Fibroblast of skin of left biceps (primary cell): ENCODE data around the gene CDH23.

ENCODE experiments used
- DNase-seq, 2 experiments: peaks; one replicate each; pipeline ENCODE4 v3.0.0-alpha.2; 2013; ENCODE audit warnings: low read depth in 2 of 2

CDH23 gene

DNA sequence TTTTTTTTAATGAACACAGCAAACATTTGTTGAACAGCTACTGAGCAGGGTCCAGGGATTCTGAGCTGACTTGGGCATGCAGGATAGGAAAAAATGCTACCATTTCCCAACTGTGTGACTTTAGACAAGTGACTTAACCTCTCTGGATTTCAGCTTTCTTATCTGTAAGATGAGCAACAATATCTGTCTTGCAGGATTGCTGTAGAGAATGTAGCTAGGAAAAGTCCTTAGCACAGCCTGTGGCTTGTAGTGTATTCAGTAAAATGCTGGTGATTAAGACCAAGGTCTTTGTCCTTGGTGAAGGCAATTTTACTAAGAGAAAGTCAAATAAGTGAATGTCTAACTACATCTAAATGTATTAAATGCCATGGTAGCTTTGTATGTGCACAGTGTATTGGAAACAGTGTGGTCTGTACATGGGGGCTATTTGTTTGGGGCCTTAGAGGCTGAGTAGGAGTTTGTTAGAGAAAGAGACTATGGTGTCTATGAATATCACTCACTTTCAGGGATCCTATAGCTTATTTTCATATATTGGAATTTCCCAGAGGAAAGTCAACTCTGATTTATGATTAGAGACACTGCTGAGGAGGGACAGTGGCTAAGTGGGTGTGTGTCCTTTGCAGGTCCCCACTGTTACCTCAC is 118.9 kb downstream of the CDH23 start:
- no peak for DNase-seq

DNA sequence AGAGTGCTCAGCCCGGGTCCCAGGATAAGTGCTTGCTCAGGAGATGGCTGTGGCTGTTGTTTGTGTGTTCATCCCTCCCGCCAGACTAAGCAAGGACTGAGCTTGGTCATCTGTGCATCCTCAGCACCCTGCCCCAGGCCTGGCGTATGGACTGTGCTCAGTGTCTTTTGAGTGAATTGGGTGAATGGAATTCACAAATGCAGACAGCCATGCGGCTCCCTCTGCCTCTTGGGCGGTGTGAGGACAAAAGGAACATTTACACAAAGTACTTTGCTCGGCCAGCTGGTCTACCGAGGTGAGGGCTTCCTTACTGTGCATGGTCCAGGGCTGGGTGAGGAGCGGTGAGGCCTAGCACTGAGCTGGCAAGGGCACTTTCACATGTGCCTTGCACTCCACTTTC is 120.2 kb downstream of the CDH23 start:
- DNase-seq: no peak

- no peak for DNase-seq
Observed at GRCh38 chr10:71517298-71518169, 120.8 kb downstream of the CDH23 start.

GRCh38 chr10:71520042-71520441 is 123.3 kb downstream of the CDH23 start:
- DNase-seq: no peak

GRCh38 chr10:71521504-71522441 is 125.1 kb downstream of the CDH23 start:
- DNase-seq: no peak

DNA sequence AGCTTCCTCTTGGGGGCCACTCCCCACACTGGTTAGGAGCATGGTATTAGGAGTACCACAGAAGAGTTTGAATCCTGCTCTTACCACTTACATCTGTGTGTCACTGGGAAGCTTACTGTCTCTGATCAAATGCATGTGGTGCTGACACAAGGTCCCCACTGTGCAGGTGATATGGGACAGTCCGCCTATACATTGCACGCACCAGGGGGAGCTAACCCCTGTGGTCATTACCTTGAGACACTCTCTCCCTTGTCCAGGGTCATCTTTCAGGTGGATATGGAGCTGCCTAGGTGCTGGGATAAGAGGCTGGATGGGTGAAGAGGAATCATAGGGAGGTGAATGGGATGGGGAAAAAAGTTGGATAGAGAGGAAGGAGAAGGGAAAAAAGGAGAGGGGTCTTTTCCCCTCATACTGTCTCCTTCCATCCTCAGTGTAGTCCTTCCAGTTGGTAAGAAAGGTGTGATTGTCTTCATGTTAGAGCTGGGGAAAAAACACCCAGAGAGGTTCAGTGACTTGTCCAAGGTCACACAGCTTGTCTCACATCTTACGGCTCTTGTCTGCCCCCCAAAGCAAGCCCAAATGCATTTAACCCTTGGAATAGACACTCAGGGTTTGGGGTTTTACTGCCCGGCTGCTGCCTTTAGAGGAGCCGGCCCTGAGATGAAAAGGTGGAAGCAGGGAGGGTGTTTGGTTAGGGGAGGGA is 125.9 kb downstream of the CDH23 start:
- DNase-seq: no peak

DNA sequence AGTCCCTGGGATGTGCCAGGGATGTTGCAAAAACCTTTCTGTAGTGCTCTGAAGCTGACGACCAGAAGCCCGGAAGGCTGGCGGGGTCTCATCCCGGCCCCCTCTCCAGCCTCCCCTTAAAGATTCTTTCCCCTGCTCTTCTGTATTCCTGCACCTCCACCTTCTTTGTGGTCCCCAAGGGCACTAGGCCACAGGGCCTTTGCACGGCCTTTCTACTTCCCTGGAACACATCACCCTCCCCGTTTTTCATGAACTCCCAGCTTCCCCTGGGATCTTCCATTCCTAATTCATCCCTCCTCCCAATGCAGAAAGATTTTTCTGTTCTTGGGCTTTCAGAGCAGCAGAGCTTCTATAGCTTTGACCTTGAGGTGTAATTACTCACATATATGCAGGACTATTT is 127.0 kb downstream of the CDH23 start:
- no peak for DNase-seq

- DNase-seq: no peak
Observed at GRCh38 chr10:71525092-71525491, 128.4 kb downstream of the CDH23 start.

GRCh38 chr10:71525721-71526120 is 129.0 kb downstream of the CDH23 start:
- DNase-seq: no peak

GRCh38 chr10:71526653-71527052 is 129.9 kb downstream of the CDH23 start:
- DNase-seq: no peak

DNA sequence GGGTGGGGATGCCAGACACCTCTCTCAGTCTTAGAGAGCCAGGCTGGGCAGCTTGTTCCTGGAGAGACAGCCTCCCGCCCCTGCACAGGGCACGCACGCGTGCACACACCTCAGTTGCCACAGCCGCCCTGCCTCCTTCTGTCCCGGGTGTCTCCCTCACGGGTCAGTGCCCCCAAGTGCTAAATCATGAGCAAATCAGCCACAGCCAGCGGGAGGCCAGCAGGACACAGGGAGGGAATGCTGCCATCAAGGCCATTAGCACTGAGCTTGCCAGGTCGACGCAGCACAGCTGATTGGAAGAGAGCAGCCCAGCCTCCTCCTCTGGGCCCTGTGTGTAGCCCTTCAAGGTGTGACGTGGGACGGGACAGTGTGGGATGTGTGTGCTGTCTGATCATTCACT is 130.4 kb downstream of the CDH23 start:
- no peak for DNase-seq

DNA sequence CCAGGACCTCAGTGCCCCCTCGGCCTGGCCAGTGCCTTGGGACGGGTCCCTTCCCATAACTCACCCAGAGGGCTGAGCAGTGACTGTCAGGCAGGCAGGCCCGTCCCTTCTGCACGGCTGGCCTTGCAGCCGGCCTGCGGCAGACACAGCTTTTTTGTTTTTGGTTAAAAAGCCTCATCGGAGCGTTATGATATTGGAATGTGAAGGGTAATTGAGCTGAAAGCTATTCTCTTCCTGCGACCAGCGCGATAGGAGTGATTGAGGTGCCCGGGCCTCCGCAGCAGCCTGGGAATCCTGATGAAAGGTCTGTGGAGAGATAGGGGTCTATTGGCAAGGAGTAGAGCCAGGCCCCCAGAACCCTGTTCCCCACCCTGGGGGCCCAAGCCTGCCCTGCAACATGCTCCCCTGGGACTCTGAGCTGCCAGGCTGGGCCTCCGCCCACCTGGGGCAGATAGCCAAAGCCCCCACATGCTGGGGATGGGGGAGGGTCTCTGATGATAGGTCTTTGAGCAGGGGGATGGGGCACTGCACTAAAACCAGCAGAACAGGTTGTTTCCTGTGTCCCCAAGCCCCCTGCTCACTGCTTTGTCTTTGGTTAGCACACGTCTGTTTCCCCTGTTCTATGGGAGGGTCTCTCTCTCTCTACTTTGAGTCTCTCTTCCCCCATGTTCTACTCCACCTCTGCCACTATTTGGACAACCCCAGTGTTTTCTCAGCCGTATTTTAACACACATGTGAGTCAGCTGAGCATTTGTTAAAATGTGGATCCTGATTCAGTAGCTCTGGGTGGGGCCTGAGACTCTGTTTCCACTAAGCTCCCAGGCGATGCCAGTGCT is 131.9 kb downstream of the CDH23 start:
- no peak for DNase-seq

DNA sequence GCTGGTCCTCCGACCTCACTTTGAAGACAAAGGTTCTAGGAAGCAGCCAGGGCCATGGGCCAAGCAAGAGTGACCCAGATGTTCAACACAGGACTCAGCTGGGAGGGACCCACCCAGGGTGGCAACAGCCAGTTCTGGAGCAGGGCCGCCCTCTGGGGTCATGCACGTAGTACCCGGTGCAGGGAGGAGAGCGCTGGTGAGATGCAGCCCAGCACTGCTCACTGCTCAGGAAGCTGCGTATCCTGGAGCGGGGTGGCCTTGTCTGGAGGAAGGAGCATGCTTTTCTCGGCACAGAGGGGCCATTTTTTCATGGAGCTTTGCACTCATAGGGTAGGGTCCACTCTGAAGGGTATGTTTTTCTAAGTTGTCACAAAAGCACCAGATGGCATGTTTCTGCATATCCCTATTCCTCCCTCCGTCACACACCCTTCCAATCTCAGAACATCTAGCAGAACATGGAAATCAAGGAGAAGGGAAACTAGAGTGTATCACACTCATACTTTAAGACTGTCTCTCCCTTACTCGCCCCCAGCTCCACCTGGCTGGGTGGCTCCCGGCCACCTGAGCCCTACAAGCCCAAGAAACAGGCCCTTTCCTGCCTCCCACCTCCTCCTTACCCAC is 132.6 kb downstream of the CDH23 start:
- no peak for DNase-seq

- DNase-seq: no peak
Observed at GRCh38 chr10:71530781-71531180, 134.1 kb downstream of the CDH23 start.

DNA sequence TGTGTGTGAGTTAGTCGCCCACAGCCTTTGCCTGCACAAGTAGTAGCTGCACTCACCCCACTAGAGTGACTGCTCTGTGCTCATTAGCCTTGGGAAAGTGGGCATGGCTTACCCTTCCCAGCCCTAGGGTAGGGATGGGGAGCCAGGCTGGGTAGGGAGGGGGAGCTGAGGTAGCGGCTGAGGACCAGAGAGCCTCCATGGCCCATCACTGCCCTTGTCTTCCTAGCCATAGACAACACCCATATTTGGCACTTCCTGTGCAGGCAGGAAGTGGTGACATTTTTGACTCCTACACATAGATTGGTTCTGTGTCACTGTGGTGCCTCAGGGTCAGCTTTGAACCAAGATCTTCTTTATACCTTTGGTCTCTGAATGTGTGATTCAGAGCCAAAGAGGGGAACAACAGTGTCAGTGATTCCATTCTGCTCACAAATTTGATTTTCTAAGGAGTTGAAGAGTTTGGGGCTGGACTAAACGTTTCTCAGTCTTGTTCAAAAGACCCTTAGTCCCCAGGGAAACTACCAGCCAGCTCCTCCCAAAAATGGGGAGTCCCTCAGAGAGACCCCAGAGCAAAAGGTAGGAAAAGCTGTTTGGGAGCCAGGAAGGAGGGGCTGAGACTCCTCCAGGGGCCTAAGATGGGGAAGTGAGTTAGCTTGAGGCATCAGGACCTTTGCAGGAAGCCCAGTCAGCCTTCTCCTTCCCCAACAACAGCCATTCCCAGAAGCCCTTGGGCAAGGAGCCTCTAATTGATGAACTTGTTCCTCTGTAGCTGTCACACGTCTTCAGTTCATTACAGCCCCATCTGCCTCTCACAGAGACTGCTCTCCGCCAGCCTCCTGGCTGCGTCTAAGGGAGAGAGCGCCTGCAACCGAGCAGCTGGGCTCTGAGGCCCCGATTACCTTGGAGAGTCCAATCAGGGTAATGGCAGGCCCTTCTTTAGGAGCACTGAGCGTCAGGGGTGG is 135.0 kb downstream of the CDH23 start:
- no peak for DNase-seq

GRCh38 chr10:71532878-71533277 is 136.2 kb downstream of the CDH23 start:
- no peak for DNase-seq

DNA sequence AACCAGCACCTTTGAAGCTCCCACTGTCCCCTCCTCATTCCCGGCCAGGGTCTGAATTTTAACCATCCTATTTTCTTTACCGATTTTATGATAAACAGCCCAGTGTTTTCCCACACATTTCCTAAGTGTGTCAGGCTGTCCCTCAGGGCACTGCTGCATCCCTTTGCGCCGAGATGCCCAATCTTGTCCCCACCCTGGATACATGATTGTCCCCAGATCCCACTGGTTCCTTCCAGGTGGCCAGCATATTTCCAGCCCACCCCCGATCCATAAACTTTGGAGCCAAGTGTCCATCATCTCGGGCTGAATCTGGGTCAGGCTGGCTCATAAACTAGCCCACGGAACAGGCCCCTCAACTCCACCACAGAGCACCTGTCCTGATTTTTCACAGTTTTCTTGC is 137.2 kb downstream of the CDH23 start:
- DNase-seq: no peak

GRCh38 chr10:71534568-71535194 is 138.0 kb downstream of the CDH23 start:
- no peak for DNase-seq

- no peak for DNase-seq
Observed at GRCh38 chr10:71536332-71536731, 139.6 kb downstream of the CDH23 start.
